Inferior parietal cortex (tissue), 1 donor: ENCODE results near the gene RNU2-63P.
"Not testable (repeated sequence)": the region's sequence is repeated elsewhere in the genome, so short reads cannot be mapped to it uniquely, and the experiment has no call there.

Source experiments
- DNase-seq: peaks from one replicate; pipeline ENCODE4 v3.0.0-alpha.2; 2016; ENCODE audit errors: extremely low spot score

Gene RNU2-63P

GRCh38 chr2:88016086-88016959 is at the start of gene RNU2-63P:
Gene RNU2-63P (minus strand): TSS chr2:88016547.
- DNase-seq, result peak; percentile 67

GRCh38 chr2:88061295-88061694 is 44.9 kb upstream of the RNU2-63P start:
- no peak for DNase-seq

- no peak for DNase-seq
Measured at GRCh38 chr2:88060907-88061275, 44.5 kb upstream of the RNU2-63P start.

- DNase-seq, result peak; percentile 80
Measured at GRCh38 chr2:88059979-88060906, 43.9 kb upstream of the RNU2-63P start.

- DNase-seq, result no peak
Measured at GRCh38 chr2:88058191-88058590, 41.8 kb upstream of the RNU2-63P start.

GRCh38 chr2:88057437-88057844 is 41.1 kb upstream of the RNU2-63P start:
- DNase-seq, result no peak

- DNase-seq, result peak; percentile 96
Measured at GRCh38 chr2:88055371-88056128, 39.2 kb upstream of the RNU2-63P start, which contains the start of gene KRCC1. Gene KRCC1 (minus strand): TSS chr2:88055783. CDS start chr2:88028563, 27,220 bp downstream.

GRCh38 chr2:88054782-88055370 is 38.5 kb upstream of the RNU2-63P start:
- DNase-seq, result peak; percentile 34

- DNase-seq, result no peak
Measured at GRCh38 chr2:88053934-88054781, 37.8 kb upstream of the RNU2-63P start.

GRCh38 chr2:88053296-88053695 is 36.9 kb upstream of the RNU2-63P start:
- DNase-seq, result no peak

- DNase-seq, result no peak
Measured at GRCh38 chr2:88051792-88052191, 35.4 kb upstream of the RNU2-63P start.

- no peak for DNase-seq
Measured at GRCh38 chr2:88049622-88050021, 33.3 kb upstream of the RNU2-63P start.

GRCh38 chr2:88048541-88048940 is 32.2 kb upstream of the RNU2-63P start:
- no peak for DNase-seq

- DNase-seq, result not testable (repeated sequence)
Measured at GRCh38 chr2:88045561-88045960, 29.2 kb upstream of the RNU2-63P start.

- DNase-seq, result no peak
Measured at GRCh38 chr2:88042476-88042875, 26.1 kb upstream of the RNU2-63P start.

GRCh38 chr2:88038263-88039105 is 22.1 kb upstream of the RNU2-63P start:
- no peak for DNase-seq

GRCh38 chr2:88036606-88037005 is 20.3 kb upstream of the RNU2-63P start:
- no peak for DNase-seq

GRCh38 chr2:88036182-88036581 is 19.8 kb upstream of the RNU2-63P start:
- no peak for DNase-seq

- no peak for DNase-seq
Measured at GRCh38 chr2:88032070-88032702, 15.8 kb upstream of the RNU2-63P start.
